Vagina (tissue), 2 donors: ENCODE results near the gene LDLRAD4.

Source experiments
- CTCF ChIP-seq, 3 experiments: fragments of 450-650 bp in 2 of 3; fragments of 200-600 bp in 1 of 3; sonication (generic) in 1 of 3; IDR thresholded peaks; one replicate each; pipeline ENCODE4 v1.5.1; 2017 to 2019; ENCODE audit warnings: antibody characterized with exemption in 3 of 3, mild to moderate bottlenecking in 2 of 3, moderate library complexity in 2 of 3
- POLR2A ChIP-seq, 2 donors: fragments of 450-650 bp; IDR thresholded peaks; one replicate each; pipeline ENCODE4 v1.6.1; 2017; ENCODE audit warnings: antibody characterized with exemption in 2 of 2, mild to moderate bottlenecking in 2 of 2, moderate library complexity in 2 of 2

GRCh38 chr18:13566941-13567746 is 348.6 kb downstream of the LDLRAD4 start:
- TF ChIP-seq POLR2A (IDR thresholded peaks at IDR 0.05) (no peak), CTCF (IDR thresholded peaks at IDR 0.05) (no peak)
